GM12878 (cell line): Measurements from ENCODE around the gene HCAR2. TPM values are rescaled to one million over a fixed set of nuclear protein-coding genes. Genes with fewer than 3 reads are reported as not detected.

Source experiments
- ATAC-seq: fragments of 200-7000 bp; cut with Tn5 transposase; 3 replicates; pipeline ENCODE4 v1.9.1; 2020; ENCODE audit warnings: mild to moderate bottlenecking, moderate library complexity
- BruUV-seq: library from RNA; stranded (reverse); fragments of 400-500 nt; replicated peaks from 2 replicates; lab custom pipeline; 2021; lab: Mats Ljungman, UMichigan
- CTCF ChIA-PET: fragments of 300-600 bp; sonication (Branson Sonifier 250); formaldehyde crosslinking; extraction: SDS; loops from one replicate; lab custom pipeline; 2021; ENCODE audit warnings: inconsistent platforms; lab: Yijun Ruan, JAX
- POLR2A ChIA-PET: fragments of 350-600 bp; formaldehyde crosslinking; extraction: SDS; loops from one replicate; lab custom pipeline; 2021; ENCODE audit warnings: inconsistent platforms; lab: Charles Lee
- RAD21 ChIA-PET: fragments of 300-600 bp; sonication (Branson Sonifier 250); formaldehyde crosslinking; loops from one replicate; lab custom pipeline; 2023; ENCODE audit warnings: antibody characterized with exemption; ENCODE audit not compliant: unreplicated experiment; lab: Charles Lee
- SMC1A ChIA-PET: fragments of 300-600 bp; sonication (Branson Sonifier 250); formaldehyde crosslinking; loops from one replicate; lab custom pipeline; 2023; ENCODE audit not compliant: unreplicated experiment, uncharacterized antibody; lab: Charles Lee
- DNase-seq: peaks from one replicate; pipeline ENCODE4 v3.0.0-alpha.2; 2011; ENCODE audit warnings: low read depth, low spot score
- FAIRE-seq: peaks from 3 replicates; lab custom pipeline; 2011; peaks lifted over from hg19 to GRCh38; lab: Jason Lieb, UNC
- H2AFZ ChIP-seq: 2 replicates; pipeline ENCODE4 v1.6.0; 2011; ENCODE audit warnings: low read depth, low read length, control low read depth; ENCODE audit not compliant: control insufficient read depth
- H3K27ac ChIP-seq: 2 replicates; pipeline ENCODE4 v1.5.1; 2011; ENCODE audit warnings: control low read depth; ENCODE audit not compliant: control insufficient read depth, insufficient read depth
- H3K27me3 ChIP-seq, 2 experiments: replicated peaks in 1 of 2; 2 replicates each; pipeline versions ENCODE4 v1.6.0 to v1.6.1; 2011; ENCODE audit warnings: low read length in 1 of 2; ENCODE audit not compliant: control insufficient read depth in 2 of 2, insufficient read depth in 2 of 2
- H3K36me3 ChIP-seq, 2 experiments: 2 replicates each; pipeline ENCODE4 v1.5.1; 2011; ENCODE audit warnings: low read length in 1 of 2; ENCODE audit not compliant: control insufficient read depth in 2 of 2, insufficient read depth in 2 of 2
- H3K4me1 ChIP-seq: 2 replicates; pipeline ENCODE4 v1.6.1; 2011; ENCODE audit warnings: mild to moderate bottlenecking, low read length, moderate library complexity, mixed read lengths; ENCODE audit not compliant: control insufficient read depth, insufficient read depth
- H3K4me2 ChIP-seq: 2 replicates; pipeline ENCODE4 v1.6.0; 2011; ENCODE audit warnings: control low read depth; ENCODE audit not compliant: control insufficient read depth, insufficient read depth
- H3K4me3 ChIP-seq: fragments of 200-600 bp; sonication (generic); 2 replicates; pipeline ENCODE4 v1.5.1; 2016
- H3K79me2 ChIP-seq: 2 replicates; pipeline ENCODE4 v1.6.0; 2011; ENCODE audit warnings: low read length; ENCODE audit not compliant: control insufficient read depth, insufficient read depth
- H3K9ac ChIP-seq: 2 replicates; pipeline ENCODE4 v1.8.0; 2011; ENCODE audit warnings: low read length, control low read depth, mixed read lengths; ENCODE audit not compliant: control insufficient read depth, insufficient read depth
- H3K9me3 ChIP-seq: replicated peaks from 3 replicates; pipeline ENCODE4 v1.5.1; 2011; ENCODE audit warnings: mild to moderate bottlenecking, low read length; ENCODE audit not compliant: control insufficient read depth, insufficient read depth
- H4K20me1 ChIP-seq: 2 replicates; pipeline ENCODE4 v1.6.0; 2011; ENCODE audit not compliant: control insufficient read depth, insufficient read depth
- MXI1 ChIP-seq: fragments of 150-350 bp; IDR thresholded peaks from 2 replicates; pipeline ENCODE4 v1.6.1; 2011; ENCODE audit warnings: low read depth, mild to moderate bottlenecking, inconsistent platforms, low read length, improper control_type of control experiment
- NFIC ChIP-seq: IDR thresholded peaks from 2 replicates; pipeline ENCODE4 v1.6.1; 2012; ENCODE audit warnings: low read depth, mild to moderate bottlenecking, inconsistent platforms, low read length, moderate library complexity
- NR2C2 ChIP-seq: IDR thresholded peaks from 2 replicates; pipeline ENCODE4 v1.6.1; 2011; ENCODE audit warnings: borderline replicate concordance, low read depth; ENCODE audit not compliant: control insufficient read depth, insufficient read length
- ZBED1 ChIP-seq: IDR thresholded peaks from 2 replicates; pipeline ENCODE4 v1.6.1; 2016; ENCODE audit warnings: borderline replicate concordance
- ZNF217 ChIP-seq: fragments of 450-650 bp; IDR thresholded peaks from 2 replicates; pipeline ENCODE4 v1.6.1; 2017; ENCODE audit warnings: antibody characterized with exemption, mild to moderate bottlenecking
- ZNF622 ChIP-seq: fragments of 450-650 bp; IDR thresholded peaks from 2 replicates; pipeline ENCODE4 v1.6.1; 2017; ENCODE audit warnings: mild to moderate bottlenecking, inconsistent platforms
- WGBS: methylation state at CpG from one replicate; pipeline ENCODE4 v1.1.6; 2016; ENCODE audit warnings: low lambda C conversion rate; ENCODE audit not compliant: insufficient replicate concordance, insufficient coverage; ENCODE audit errors: missing lambda C conversion rate; 5-methylcytosine and 5-hydroxymethylcytosine counted together
- in situ Hi-C: fragments of 300-500 bp; cut with MboI; formaldehyde crosslinking; loops from 9 replicates; pipeline ENCODE4 v1.14.3; 2018; ENCODE audit warnings: mixed read lengths
- intact Hi-C: fragments of 100-400 bp; cut with micrococcal nuclease; formaldehyde crosslinking; loops from one replicate; pipeline ENCODE4 v1.14.2; 2022; ENCODE audit not compliant: unreplicated experiment
- polyA plus RNA-seq, 11 experiments: library from polyadenylated mRNA; depleted of rRNA in 4 of 11; unstranded in 6 of 11; stranded (reverse) in 5 of 11; fragments of >200 nt; fragmentation: Nextera tagmentation in 4 of 11; fragmentation: Illumina TruSeq in 1 of 11; extraction: Ambion mirVana in 4 of 11; extraction: Trizol in 1 of 11; gene quantifications; 1 replicate in 1 of 11; 2 replicates in 10 of 11; pipeline versions ENCODE4 v1.2.1 to v1.2.3, GENCODE V29; 2011 to 2016; ENCODE audit warnings: inconsistent platforms in 2 of 11, missing spikeins in 2 of 11, low read depth in 1 of 11
- total RNA-seq, 4 experiments: library from RNA; depleted of rRNA in 3 of 4; stranded (reverse); fragments of >200 nt in 3 of 4; fragmentation: Illumina TruSeq in 1 of 4; extraction: Trizol in 1 of 4; gene quantifications; 2 replicates each; pipeline versions ENCODE4 v1.2.1 to v1.2.3, GENCODE V29; 2013 to 2021
- TF ChIP-seq, protein P1 (sequence below): IDR thresholded peaks from 2 replicates; pipeline ENCODE4 v1.6.1; 2012; ENCODE audit warnings: low read length, inconsistent platforms
- TF ChIP-seq, protein P2 (sequence below): fragments of 450-650 bp; IDR thresholded peaks from 2 replicates; pipeline ENCODE4 v1.6.1; 2017; ENCODE audit warnings: mild to moderate bottlenecking, low read depth, inconsistent platforms; ENCODE audit not compliant: poor library complexity, severe bottlenecking

HCAR2 gene
- total and polyA plus RNA-seq, 10 of the 15 experiments (the other 5 are each of a cell fraction or from before 2014, with no cell fraction given) = 0.19 to 0.66 (median 0.35) TPM

DNA sequence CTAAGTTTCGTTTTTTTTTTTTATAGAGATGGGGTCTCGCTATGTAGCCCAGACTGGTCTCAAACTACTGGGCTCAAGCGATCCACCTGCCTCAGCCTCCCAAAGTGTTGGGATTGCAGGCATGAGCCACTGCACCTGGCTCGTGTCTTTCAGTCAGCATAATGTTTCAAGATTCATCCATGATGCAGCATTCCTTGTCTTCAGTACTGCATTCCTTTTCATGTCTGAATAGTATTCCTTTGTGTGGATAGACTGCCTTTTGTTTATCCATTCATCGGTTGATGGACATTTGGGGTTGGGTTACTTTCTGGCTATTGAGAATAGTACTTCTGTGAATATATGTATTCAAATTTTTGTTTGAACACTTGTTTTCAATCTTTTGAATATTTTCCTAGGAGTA is 37.4 kb downstream of the HCAR2 start:
- no peaks in the 10 kb centered on the region for H4K20me1 ChIP-seq
- ChIA-PET RAD21 (no interaction called here), SMC1A (interaction anchor here (0.6 to 1.6 kb wide), 3 partner anchors 9 to 82 kb away, joined by 3 to 4 read pairs (median 4); no protein-coding TSS in a partner anchor), CTCF (no interaction called here), POLR2A (no interaction called here)
- DNase-seq = no peak
- H3K4me3 ChIP-seq = no peak overlapping the region
- intact Hi-C loops = no loop called here
- TF ChIP-seq, protein P1, sequence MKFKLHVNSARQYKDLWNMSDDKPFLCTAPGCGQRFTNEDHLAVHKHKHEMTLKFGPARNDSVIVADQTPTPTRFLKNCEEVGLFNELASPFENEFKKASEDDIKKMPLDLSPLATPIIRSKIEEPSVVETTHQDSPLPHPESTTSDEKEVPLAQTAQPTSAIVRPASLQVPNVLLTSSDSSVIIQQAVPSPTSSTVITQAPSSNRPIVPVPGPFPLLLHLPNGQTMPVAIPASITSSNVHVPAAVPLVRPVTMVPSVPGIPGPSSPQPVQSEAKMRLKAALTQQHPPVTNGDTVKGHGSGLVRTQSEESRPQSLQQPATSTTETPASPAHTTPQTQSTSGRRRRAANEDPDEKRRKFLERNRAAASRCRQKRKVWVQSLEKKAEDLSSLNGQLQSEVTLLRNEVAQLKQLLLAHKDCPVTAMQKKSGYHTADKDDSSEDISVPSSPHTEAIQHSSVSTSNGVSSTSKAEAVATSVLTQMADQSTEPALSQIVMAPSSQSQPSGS = no peak
- no peak for TF ChIP-seq ZNF622
- TF ChIP-seq ZNF217 = no peak
- no peak for TF ChIP-seq NFIC
- TF ChIP-seq MXI1 = no peak
- TF ChIP-seq, protein P2, sequence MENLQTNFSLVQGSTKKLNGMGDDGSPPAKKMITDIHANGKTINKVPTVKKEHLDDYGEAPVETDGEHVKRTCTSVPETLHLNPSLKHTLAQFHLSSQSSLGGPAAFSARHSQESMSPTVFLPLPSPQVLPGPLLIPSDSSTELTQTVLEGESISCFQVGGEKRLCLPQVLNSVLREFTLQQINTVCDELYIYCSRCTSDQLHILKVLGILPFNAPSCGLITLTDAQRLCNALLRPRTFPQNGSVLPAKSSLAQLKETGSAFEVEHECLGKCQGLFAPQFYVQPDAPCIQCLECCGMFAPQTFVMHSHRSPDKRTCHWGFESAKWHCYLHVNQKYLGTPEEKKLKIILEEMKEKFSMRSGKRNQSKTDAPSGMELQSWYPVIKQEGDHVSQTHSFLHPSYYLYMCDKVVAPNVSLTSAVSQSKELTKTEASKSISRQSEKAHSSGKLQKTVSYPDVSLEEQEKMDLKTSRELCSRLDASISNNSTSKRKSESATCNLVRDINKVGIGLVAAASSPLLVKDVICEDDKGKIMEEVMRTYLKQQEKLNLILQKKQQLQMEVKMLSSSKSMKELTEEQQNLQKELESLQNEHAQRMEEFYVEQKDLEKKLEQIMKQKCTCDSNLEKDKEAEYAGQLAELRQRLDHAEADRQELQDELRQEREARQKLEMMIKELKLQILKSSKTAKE = no peak
- TF ChIP-seq NR2C2 = no peak
- no peak for TF ChIP-seq ZBED1
- H3K9me3 ChIP-seq = no peaks in the 10 kb centered on the region
- H3K27ac ChIP-seq = no peak overlapping the region
- WGBS = 60% methylated on average over 5 of the region's 5 CpGs
- H3K4me2 ChIP-seq = no peak overlapping the region
- H3K79me2 ChIP-seq = no peaks in the 10 kb centered on the region
- no peak for ATAC-seq
- no peak overlapping the region for H3K9ac ChIP-seq
- no peak for FAIRE-seq
- in situ Hi-C loops = no loop called here
- no peak overlapping the region for H2AFZ ChIP-seq
- no peaks in the 10 kb centered on the region for H3K36me3 ChIP-seq
- BruUV-seq = no TSS peak
- no peaks in the 10 kb centered on the region for H3K27me3 ChIP-seq
- no peaks in the 10 kb centered on the region for H3K4me1 ChIP-seq
